ENCODE results near the gene KRT4. TPM values are rescaled to one million over a fixed set of nuclear protein-coding genes. Genes with fewer than 3 reads are reported as not detected.
A peak's percentile ranks its signal among the peaks of the same experiment; 100 is the strongest.

The KRT4 gene
- total and polyA plus RNA-seq, 5 donors from 2014 or later: not detected

DNA sequence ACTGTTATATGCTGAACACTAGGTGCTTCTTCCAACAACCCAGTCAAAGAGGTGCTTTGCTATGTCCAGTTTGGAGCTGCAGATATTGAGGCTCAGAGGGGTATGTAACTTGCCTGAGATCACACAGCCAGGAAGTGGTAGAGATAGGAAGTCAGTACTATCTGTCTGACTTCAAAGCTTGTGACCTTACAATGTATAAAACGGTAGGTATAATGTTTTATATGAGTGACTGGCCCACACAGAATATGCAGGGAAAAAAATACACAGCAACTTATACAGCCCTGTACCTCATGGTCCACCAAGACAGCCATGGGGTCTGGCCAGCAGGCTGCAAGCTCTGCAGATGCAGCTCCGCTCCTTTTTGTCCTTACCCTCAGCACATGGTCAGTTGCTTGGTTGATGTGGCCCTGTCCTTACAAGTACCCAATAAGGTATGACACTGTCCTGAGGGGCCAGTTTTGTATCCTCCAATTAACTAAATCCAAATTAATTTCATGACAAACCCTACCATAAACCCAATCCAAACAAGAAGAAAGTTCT, 3.9 kb upstream of the KRT4 start:
- H3K36me3 Mint-ChIP-seq: no peaks in the 10 kb centered on the region

DNA sequence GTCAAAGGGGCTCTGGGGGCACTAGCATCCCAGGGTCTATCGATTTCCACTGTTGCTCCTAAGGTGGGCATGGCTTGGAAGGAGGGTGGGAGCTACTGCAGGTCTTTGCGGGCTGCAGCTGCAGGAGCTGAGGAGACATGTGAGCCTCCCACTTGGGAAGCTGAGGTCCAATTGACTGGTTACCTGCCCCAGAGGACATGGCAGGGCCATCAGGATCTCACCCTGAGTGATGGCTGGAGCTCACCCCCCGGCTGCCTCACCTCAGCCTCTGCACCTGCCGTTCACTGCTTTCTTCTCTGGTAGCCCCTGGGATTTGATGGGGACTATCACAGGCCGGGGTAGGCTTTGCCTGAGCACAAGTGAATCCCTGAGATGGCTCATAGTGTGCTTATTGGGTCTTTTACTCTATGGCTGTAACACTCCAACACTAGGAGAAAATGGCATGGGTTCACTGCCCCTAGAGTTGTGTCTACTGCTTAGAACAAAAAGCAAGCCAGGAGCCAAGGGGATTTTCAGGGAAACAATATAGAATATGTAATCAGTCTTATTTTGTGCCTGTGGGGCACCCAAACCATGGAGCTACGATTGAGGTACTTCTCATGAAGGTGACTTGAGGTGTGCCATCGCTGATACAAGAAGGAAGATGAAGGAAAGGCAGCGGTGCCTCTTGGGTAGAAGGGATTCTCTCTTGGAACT, 3.2 kb upstream of the KRT4 start:
- Histone ChIP-seq H3K4me1 (ENCODE audit: control insufficient read depth, insufficient read depth, low read length, poor library complexity, severe bottlenecking) (no peaks in the 10 kb centered on the region), H3K36me3 (ENCODE audit: control insufficient read depth, insufficient read depth, low read length) (no peaks in the 10 kb centered on the region), H3K9me3 (ENCODE audit: control insufficient read depth in 2 of 2, low read length in 2 of 2) (no peaks in the 10 kb centered on the region), H3K27me3 (ENCODE audit: control insufficient read depth, insufficient read depth, low read length) (no peaks in the 10 kb centered on the region), H3K27ac (ENCODE audit: insufficient read depth, low read length, poor library complexity, severe bottlenecking) (no peak overlapping the region), H3K4me3 (ENCODE audit: low read depth, low read length) (no peak overlapping the region)
- H3K4me1 Mint-ChIP-seq: peaks cover 0 to 7% (median 1%) of the 10 kb centered on the region in 4 donors
- no peaks in the 10 kb centered on the region for H3K36me3 Mint-ChIP-seq
- DNase-seq: no peak
- no peaks in the 10 kb centered on the region for H3K9me3 Mint-ChIP-seq
- H3K27me3 Mint-ChIP-seq: peaks cover 10% of the 10 kb centered on the region
- ATAC-seq (ENCODE audit: low read depth in 2 of 2): no peak
- no peak overlapping the region for H3K27ac Mint-ChIP-seq
- no peak overlapping the region for H3K4me3 Mint-ChIP-seq

More for the DNA sequence above, 3.9 kb upstream of the KRT4 start:
- Mint-ChIP-seq H3K27ac (no peak overlapping the region), H3K4me1 (peaks cover 0 to 7% (median 1%) of the 10 kb centered on the region in 4 donors), H3K9me3 (no peaks in the 10 kb centered on the region), H3K27me3 (peaks cover 10% of the 10 kb centered on the region), H3K4me3 (no peak overlapping the region)
- Histone ChIP-seq H3K4me1 (ENCODE audit: control insufficient read depth, insufficient read depth, low read length, poor library complexity, severe bottlenecking) (no peaks in the 10 kb centered on the region), H3K36me3 (ENCODE audit: control insufficient read depth, insufficient read depth, low read length) (no peaks in the 10 kb centered on the region), H3K27me3 (ENCODE audit: control insufficient read depth, insufficient read depth, low read length) (no peaks in the 10 kb centered on the region), H3K4me3 (ENCODE audit: low read depth, low read length) (no peak overlapping the region), H3K27ac (ENCODE audit: insufficient read depth, low read length, poor library complexity, severe bottlenecking) (no peak overlapping the region), H3K9me3 (ENCODE audit: control insufficient read depth in 2 of 2, low read length in 2 of 2) (no peaks in the 10 kb centered on the region)
- peak in 1 of 3 donors; percentile 3 for DNase-seq
- ATAC-seq (ENCODE audit: low read depth in 2 of 2): no peak

DNA sequence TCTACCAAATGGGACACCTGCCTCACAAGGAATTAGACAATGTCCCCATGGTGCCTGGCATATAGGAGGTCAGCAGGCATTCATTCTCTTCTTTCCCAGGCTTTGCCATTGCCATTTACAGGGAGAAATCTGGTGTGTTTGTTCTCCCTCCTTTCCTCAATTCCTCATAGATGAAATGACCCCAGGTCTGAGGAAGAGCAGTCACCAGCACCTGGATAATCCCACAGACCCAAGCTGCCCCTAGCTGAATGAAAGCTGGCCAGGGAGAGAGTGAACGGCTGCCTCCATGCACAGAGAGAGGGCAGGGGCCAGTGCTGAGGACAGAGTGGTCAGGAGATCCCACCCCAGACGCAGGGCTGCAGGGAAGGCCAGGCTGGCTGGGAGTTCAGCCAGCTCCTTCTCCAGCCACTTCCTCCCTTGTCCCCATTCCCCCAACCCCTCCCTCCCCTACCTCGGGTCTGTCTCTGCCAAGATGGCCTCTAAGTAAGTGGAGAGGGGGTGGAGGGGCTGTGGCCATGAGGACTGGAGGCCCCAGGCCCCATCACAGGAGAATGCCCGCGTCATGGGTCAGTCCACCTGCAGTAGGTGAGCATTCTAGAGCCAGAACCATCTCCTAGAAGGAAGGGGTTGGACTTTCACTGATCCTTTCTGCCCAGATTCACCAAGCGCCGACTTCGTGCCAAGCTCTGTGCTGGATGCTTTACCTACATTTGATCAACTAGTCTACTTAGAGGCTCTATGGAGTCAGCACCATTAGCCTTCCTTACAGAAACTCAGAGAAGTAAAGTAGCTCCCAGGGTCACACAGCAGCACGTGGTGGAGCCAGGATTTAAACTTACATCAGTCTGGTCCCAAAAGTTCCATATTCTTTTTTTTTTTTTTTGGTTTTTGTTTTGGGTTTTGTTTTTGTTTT, 2.0 kb upstream of the KRT4 start:
- H3K27ac ChIP-seq (ENCODE audit: insufficient read depth, low read length, poor library complexity, severe bottlenecking): no peak overlapping the region
- Mint-ChIP-seq H3K9me3 (no peaks in the 10 kb centered on the region), H3K27ac (peak overlapping the region in 1 of 3 donors; percentile 47), H3K4me3 (no peak overlapping the region), H3K4me1 (peaks cover 0 to 7% (median 1%) of the 10 kb centered on the region in 4 donors), H3K36me3 (no peaks in the 10 kb centered on the region), H3K27me3 (peaks cover 10% of the 10 kb centered on the region)
- no peaks in the 10 kb centered on the region for H3K36me3 ChIP-seq (ENCODE audit: control insufficient read depth, insufficient read depth, low read length)
- H3K4me1 ChIP-seq (ENCODE audit: control insufficient read depth, insufficient read depth, low read length, poor library complexity, severe bottlenecking): no peaks in the 10 kb centered on the region
- H3K4me3 ChIP-seq (ENCODE audit: low read depth, low read length): no peak overlapping the region
- no peaks in the 10 kb centered on the region for H3K27me3 ChIP-seq (ENCODE audit: control insufficient read depth, insufficient read depth, low read length)
- DNase-seq (no peak), ATAC-seq (ENCODE audit: low read depth in 2 of 2) (no peak)
- no peaks in the 10 kb centered on the region for H3K9me3 ChIP-seq (ENCODE audit: control insufficient read depth in 2 of 2, low read length in 2 of 2)

DNA sequence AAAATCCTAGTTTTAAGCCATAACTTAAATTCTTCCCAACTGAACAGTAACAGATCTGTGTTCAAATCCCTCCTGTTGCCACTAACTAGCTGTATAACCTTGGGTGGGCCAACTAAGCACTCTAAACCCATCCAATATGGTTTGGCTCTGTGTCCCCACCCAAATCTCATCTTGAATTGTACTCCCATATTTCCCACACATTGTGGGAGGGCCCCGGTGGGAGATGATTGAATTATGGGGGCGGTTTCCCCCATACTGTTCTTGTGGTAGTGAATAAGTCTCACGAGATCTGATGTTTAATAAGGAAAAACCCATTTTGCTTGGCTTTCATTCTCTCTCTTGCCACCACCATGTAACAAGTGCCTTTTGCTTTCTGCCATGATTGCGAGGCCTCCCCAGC, 1.2 kb upstream of the KRT4 start:
- Mint-ChIP-seq H3K4me1 (peaks cover 0 to 7% (median 1%) of the 10 kb centered on the region in 4 donors), H3K4me3 (no peak overlapping the region), H3K27ac (no peak overlapping the region), H3K36me3 (no peaks in the 10 kb centered on the region), H3K27me3 (peaks cover 10% of the 10 kb centered on the region), H3K9me3 (peaks cover 0 to 2% (median 0%) of the 10 kb centered on the region in 7 donors)
- Histone ChIP-seq H3K9me3 (ENCODE audit: control insufficient read depth in 2 of 2, low read length in 2 of 2) (no peaks in the 10 kb centered on the region), H3K27ac (ENCODE audit: insufficient read depth, low read length, poor library complexity, severe bottlenecking) (no peak overlapping the region), H3K27me3 (ENCODE audit: control insufficient read depth, insufficient read depth, low read length) (no peaks in the 10 kb centered on the region), H3K36me3 (ENCODE audit: control insufficient read depth, insufficient read depth, low read length) (no peaks in the 10 kb centered on the region), H3K4me3 (ENCODE audit: low read depth, low read length) (no peak overlapping the region), H3K4me1 (ENCODE audit: control insufficient read depth, insufficient read depth, low read length, poor library complexity, severe bottlenecking) (no peaks in the 10 kb centered on the region)
- DNase-seq (no peak), ATAC-seq (ENCODE audit: low read depth in 2 of 2) (no peak)

DNA sequence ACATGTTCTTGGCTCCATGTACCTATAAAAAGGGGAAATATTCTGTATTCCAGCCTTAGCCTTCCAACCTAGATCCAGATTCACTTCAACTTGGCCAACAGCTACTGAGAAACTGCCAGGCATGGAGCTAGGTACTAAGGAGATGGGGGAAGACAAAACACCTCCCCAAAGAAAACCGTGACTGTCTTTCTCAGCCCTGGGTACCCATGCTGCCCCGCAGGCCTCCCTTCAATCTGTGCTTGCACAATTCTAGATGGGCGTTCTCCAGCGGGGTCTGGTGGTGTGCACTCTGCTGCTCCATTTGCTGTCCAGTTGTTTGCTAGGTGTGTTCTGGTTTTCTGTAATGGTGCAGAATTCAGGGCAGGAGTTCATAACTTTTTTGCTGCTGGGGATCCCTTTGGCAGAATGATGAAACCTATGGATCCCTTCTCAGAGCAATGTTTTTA, 817 bp upstream of the KRT4 start:
- DNase-seq (no peak), ATAC-seq (ENCODE audit: low read depth in 2 of 2) (no peak)
- H3K27ac Mint-ChIP-seq: no peak overlapping the region
- Histone ChIP-seq H3K27ac (ENCODE audit: insufficient read depth, low read length, poor library complexity, severe bottlenecking) (no peak overlapping the region), H3K27me3 (ENCODE audit: control insufficient read depth, insufficient read depth, low read length) (no peaks in the 10 kb centered on the region), H3K4me3 (ENCODE audit: low read depth, low read length) (no peak overlapping the region), H3K36me3 (ENCODE audit: control insufficient read depth, insufficient read depth, low read length) (no peaks in the 10 kb centered on the region), H3K9me3 (ENCODE audit: control insufficient read depth in 2 of 2, low read length in 2 of 2) (no peaks in the 10 kb centered on the region), H3K4me1 (ENCODE audit: control insufficient read depth, insufficient read depth, low read length, poor library complexity, severe bottlenecking) (no peaks in the 10 kb centered on the region)
- H3K4me3 Mint-ChIP-seq: no peak overlapping the region
- no peaks in the 10 kb centered on the region for H3K36me3 Mint-ChIP-seq
- peaks cover 0 to 7% (median 1%) of the 10 kb centered on the region in 4 donors for H3K4me1 Mint-ChIP-seq
- peaks cover 6% of the 10 kb centered on the region for H3K27me3 Mint-ChIP-seq
- H3K9me3 Mint-ChIP-seq: peaks cover 0 to 2% (median 0%) of the 10 kb centered on the region in 7 donors

DNA sequence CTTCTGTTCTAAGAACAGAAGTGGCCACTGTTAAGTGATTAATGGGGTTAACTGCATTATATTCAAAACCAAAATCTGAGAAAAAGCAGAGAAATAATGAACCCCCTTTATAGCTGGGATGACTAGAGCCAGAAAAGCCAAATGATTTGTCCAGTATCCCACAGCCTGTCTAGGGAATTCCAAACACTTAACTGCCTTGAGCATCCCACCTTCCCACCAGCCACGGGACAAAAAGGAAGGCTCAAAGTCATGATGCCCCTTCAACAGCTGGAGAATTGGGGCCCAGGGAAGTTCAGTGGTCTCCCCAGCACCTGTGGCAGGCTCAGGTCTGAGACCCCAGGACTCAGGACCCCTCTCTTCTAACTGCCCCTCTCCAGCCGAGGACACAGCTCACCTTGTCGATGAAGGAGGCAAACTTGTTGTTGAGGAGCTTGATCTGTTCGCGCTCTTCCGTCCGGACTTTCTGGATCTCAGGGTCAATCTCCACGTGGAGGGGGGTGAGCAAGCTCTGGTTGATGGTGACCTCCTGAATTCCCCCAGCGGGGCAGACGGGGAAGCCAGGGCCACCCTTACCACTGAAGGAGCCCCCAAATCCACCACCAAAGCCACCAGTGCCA, 605 bp downstream of the KRT4 start:
- H3K27me3 ChIP-seq (ENCODE audit: control insufficient read depth, insufficient read depth, low read length): no peaks in the 10 kb centered on the region
- Mint-ChIP-seq H3K4me1 (peaks cover 0 to 7% (median 1%) of the 10 kb centered on the region in 4 donors), H3K9me3 (peaks cover 0 to 2% (median 0%) of the 10 kb centered on the region in 7 donors), H3K4me3 (no peak overlapping the region), H3K27me3 (peaks cover 4% of the 10 kb centered on the region), H3K36me3 (no peaks in the 10 kb centered on the region), H3K27ac (no peak overlapping the region)
- no peak for DNase-seq
- H3K4me3 ChIP-seq (ENCODE audit: low read depth, low read length): no peak overlapping the region
- H3K27ac ChIP-seq (ENCODE audit: insufficient read depth, low read length, poor library complexity, severe bottlenecking): no peak overlapping the region
- no peaks in the 10 kb centered on the region for H3K9me3 ChIP-seq (ENCODE audit: control insufficient read depth in 2 of 2, low read length in 2 of 2)
- H3K36me3 ChIP-seq (ENCODE audit: control insufficient read depth, insufficient read depth, low read length): no peaks in the 10 kb centered on the region
- H3K4me1 ChIP-seq (ENCODE audit: control insufficient read depth, insufficient read depth, low read length, poor library complexity, severe bottlenecking): no peaks in the 10 kb centered on the region
- no peak for ATAC-seq (ENCODE audit: low read depth in 2 of 2)

DNA sequence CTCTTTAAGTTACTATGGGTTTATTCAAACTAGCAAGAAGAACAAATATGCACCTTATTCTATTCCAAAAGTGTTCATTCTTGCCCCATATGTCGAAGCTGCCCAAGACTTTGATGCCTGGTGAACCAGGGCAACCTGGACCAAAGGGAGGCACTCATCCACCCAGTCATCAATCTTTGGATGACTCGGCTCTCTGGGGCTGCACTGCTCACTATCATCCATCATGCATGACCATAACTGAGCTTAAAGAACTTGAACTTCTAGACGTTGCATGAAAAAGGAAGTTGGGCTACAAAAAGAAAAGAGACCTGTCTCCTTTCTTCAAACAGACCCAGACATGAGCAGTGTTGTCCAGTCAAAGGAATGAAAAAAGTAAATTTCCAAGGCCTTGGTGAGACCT, 1.2 kb downstream of the KRT4 start:
- H3K9me3 ChIP-seq (ENCODE audit: control insufficient read depth in 2 of 2, low read length in 2 of 2): no peaks in the 10 kb centered on the region
- no peak overlapping the region for H3K27ac ChIP-seq (ENCODE audit: insufficient read depth, low read length, poor library complexity, severe bottlenecking)
- Mint-ChIP-seq H3K4me3 (no peak overlapping the region), H3K4me1 (peaks cover 0 to 3% (median 0%) of the 10 kb centered on the region in 4 donors), H3K36me3 (no peaks in the 10 kb centered on the region), H3K27ac (no peak overlapping the region), H3K9me3 (peaks cover 0 to 2% (median 0%) of the 10 kb centered on the region in 7 donors), H3K27me3 (peaks cover 7% of the 10 kb centered on the region)
- no peaks in the 10 kb centered on the region for H3K36me3 ChIP-seq (ENCODE audit: control insufficient read depth, insufficient read depth, low read length)
- no peaks in the 10 kb centered on the region for H3K27me3 ChIP-seq (ENCODE audit: control insufficient read depth, insufficient read depth, low read length)
- H3K4me1 ChIP-seq (ENCODE audit: control insufficient read depth, insufficient read depth, low read length, poor library complexity, severe bottlenecking): no peaks in the 10 kb centered on the region
- no peak overlapping the region for H3K4me3 ChIP-seq (ENCODE audit: low read depth, low read length)
- DNase-seq (no peak), ATAC-seq (ENCODE audit: low read depth in 2 of 2) (no peak)

Measured in CD4-positive, CD25-positive, alpha-beta regulatory T cell (primary cell).